Body of pancreas (tissue), 4 donors: ENCODE measurements around the gene MED20. TPM values are rescaled to one million over a fixed set of nuclear protein-coding genes. Genes with fewer than 3 reads are reported as not detected.

ENCODE experiments used
- ATAC-seq: fragments of 150-250 bp; one replicate; pipeline ENCODE4 v1.9.1; 2016
- DNase-seq, 4 donors: peaks; one replicate each; pipeline ENCODE4 v3.0.0-alpha.2; 2019
- H3K27ac ChIP-seq, 4 donors: fragments of 200-600 bp; sonication (generic); 1 replicate in 3 of 4; 2 replicates in 1 of 4; pipeline versions ENCODE4 v1.5.1 to v1.6.1; 2016 to 2019; ENCODE audit warnings: mild to moderate bottlenecking in 1 of 4, mixed read lengths in 1 of 4, moderate library complexity in 1 of 4
- H3K27me3 ChIP-seq, 2 donors: fragments of 200-600 bp; sonication (generic); one replicate each; pipeline ENCODE4 v1.6.0; 2016; ENCODE audit warnings: mild to moderate bottlenecking in 1 of 2
- H3K36me3 ChIP-seq, 2 donors: fragments of 200-600 bp; sonication (generic); replicated peaks in 1 of 2; 2 replicates each; pipeline ENCODE4 v1.5.1; 2016; ENCODE audit warnings: low read depth in 2 of 2; ENCODE audit not compliant: insufficient read depth in 1 of 2
- H3K4me1 ChIP-seq: fragments of 200-600 bp; sonication (generic); one replicate; pipeline ENCODE4 v1.6.0; 2016
- H3K4me3 ChIP-seq, 2 donors: fragments of 200-600 bp; sonication (generic); 1 replicate in 1 of 2; 2 replicates in 1 of 2; pipeline ENCODE4 v1.5.1; 2016 to 2019
- H3K9me3 ChIP-seq, 3 donors: fragments of 200-600 bp; sonication (generic); 1 replicate in 2 of 3; 2 replicates in 1 of 3; pipeline ENCODE4 v1.5.1; 2016
- CTCF ChIP-seq, 7 experiments: fragments of 450-650 bp in 4 of 7; fragments of 200-600 bp in 3 of 7; sonication (generic) in 3 of 7; IDR thresholded peaks; one replicate each; pipeline ENCODE4 v1.5.1; 2016 to 2019; ENCODE audit warnings: antibody characterized with exemption in 7 of 7
- POLR2A ChIP-seq, 3 donors: fragments of 450-650 bp; IDR thresholded peaks; one replicate each; pipeline ENCODE4 v1.6.1; 2016; ENCODE audit warnings: antibody characterized with exemption in 3 of 3, mild to moderate bottlenecking in 2 of 3
- WGBS, 2 donors: methylation state at CpG; one replicate each; pipeline ENCODE4 v1.1.5; 2017; 5-methylcytosine and 5-hydroxymethylcytosine counted together
- intact Hi-C: fragments of 100-400 bp; cut with DNase I; formaldehyde crosslinking; loops from one replicate; pipeline ENCODE4 v1.15.1; 2023
- total RNA-seq, 2 donors: library from RNA; depleted of rRNA; stranded (reverse); fragments of >200 nt; gene quantifications; one replicate each; pipeline ENCODE4 v1.1.0, GENCODE V29; 2016

The MED20 gene
- total RNA-seq, 2 donors from 2014 or later, result 9.9 to 17.8 TPM

GRCh38 chr6:41929924-41930323 lies 9.0 kb upstream of the MED20 start:
- Histone ChIP-seq H3K36me3 (peaks cover 15 to 44% of the 10 kb centered on the region in 2 donors), H3K4me3 (no peak overlapping the region), H3K4me1 (no peaks in the 10 kb centered on the region), H3K27me3 (no peaks in the 10 kb centered on the region), H3K27ac (no peak overlapping the region), H3K9me3 (no peaks in the 10 kb centered on the region)
- TF ChIP-seq CTCF (IDR thresholded peaks at IDR 0.05) (no peak), POLR2A (IDR thresholded peaks at IDR 0.05) (no peak)
- DNase-seq, result no peak
- no peak for ATAC-seq
- 85 to 86% methylated on average over 6 of the region's 6 CpGs for WGBS, 2 donors
- intact Hi-C loops, result loop anchor here (10.0 kb wide), 1 partner anchor 85 kb away; no protein-coding TSS in a partner anchor

- peaks cover 15% of the 10 kb centered on the region for H3K4me1 ChIP-seq
- no peak overlapping the region for H3K27ac ChIP-seq
- ATAC-seq, result no peak
- H3K27me3 ChIP-seq, result no peaks in the 10 kb centered on the region
- TF ChIP-seq CTCF (IDR thresholded peaks at IDR 0.05) (no peak), POLR2A (IDR thresholded peaks at IDR 0.05) (no peak)
- no peak overlapping the region for H3K4me3 ChIP-seq
- no peaks in the 10 kb centered on the region for H3K9me3 ChIP-seq
- DNase-seq, result no peak
- intact Hi-C loops, result no loop called here
- WGBS, 2 donors, result 91% methylated on average over 6 of the region's 6 CpGs
- peaks cover 8 to 34% of the 10 kb centered on the region in 2 donors for H3K36me3 ChIP-seq
Measured at GRCh38 chr6:41927253-41927652, 6.3 kb upstream of the MED20 start.

GRCh38 chr6:41922154-41922553 lies 1.2 kb upstream of the MED20 start:
- peak overlapping the region; percentile 85 to 87 for H3K4me3 ChIP-seq
- peaks cover 0 to 1% of the 10 kb centered on the region in 2 donors for H3K36me3 ChIP-seq
- no peaks in the 10 kb centered on the region for H3K9me3 ChIP-seq
- DNase-seq (no peak), ATAC-seq (no peak)
- no peak overlapping the region for H3K27ac ChIP-seq
- peaks cover 34% of the 10 kb centered on the region for H3K4me1 ChIP-seq
- WGBS, 2 donors, result 5 to 8% methylated on average over 7 of the region's 7 CpGs
- intact Hi-C loops, result no loop called here
- TF ChIP-seq POLR2A (IDR thresholded peaks at IDR 0.05) (no peak), CTCF (IDR thresholded peaks at IDR 0.05) (no peak)
- no peaks in the 10 kb centered on the region for H3K27me3 ChIP-seq

GRCh38 chr6:41921712-41921998 lies 716 bp upstream of the MED20 start:
- intact Hi-C loops, result no loop called here
- no peak for DNase-seq
- no peaks in the 10 kb centered on the region for H3K27me3 ChIP-seq
- peak; percentile 4 for ATAC-seq
- 0% methylated on average over 15 to 20 of the region's 20 CpGs for WGBS, 2 donors
- no peaks in the 10 kb centered on the region for H3K36me3 ChIP-seq
- TF ChIP-seq CTCF (IDR thresholded peaks at IDR 0.05), result no peak
- no peak for TF ChIP-seq POLR2A (IDR thresholded peaks at IDR 0.05)
- peak overlapping the region; percentile 95 to 97 (median 96) for H3K27ac ChIP-seq
- H3K4me1 ChIP-seq, result peaks cover 34% of the 10 kb centered on the region
- peak overlapping the region; percentile 85 to 87 for H3K4me3 ChIP-seq
- H3K9me3 ChIP-seq, result no peaks in the 10 kb centered on the region

- DNase-seq (no peak), ATAC-seq (no peak)
- TF ChIP-seq POLR2A (IDR thresholded peaks at IDR 0.05), result no peak
- TF ChIP-seq CTCF (IDR thresholded peaks at IDR 0.05), result no peak
- Histone ChIP-seq H3K36me3 (no peaks in the 10 kb centered on the region), H3K27ac (no peak overlapping the region), H3K4me3 (no peak overlapping the region), H3K27me3 (no peaks in the 10 kb centered on the region), H3K9me3 (no peaks in the 10 kb centered on the region), H3K4me1 (peaks cover 49% of the 10 kb centered on the region)
- WGBS, 2 donors, result 57 to 62% methylated on average over 4 of the region's 4 CpGs
- intact Hi-C loops, result no loop called here
Measured at GRCh38 chr6:41917528-41917927, 3.4 kb downstream of the MED20 start.
